ENCODE results near the gene RNGTT.
"Not testable (repeated sequence)": the region's sequence is repeated elsewhere in the genome, so short reads cannot be mapped to it uniquely, and the experiment has no call there.

RNGTT gene

GRCh38 chr6:88970301-88970700, 6.9 kb upstream of the RNGTT start:
- no peak for DNase-seq (ENCODE audit: low read depth)

- DNase-seq (ENCODE audit: low read depth) = not testable (repeated sequence)
Measured at GRCh38 chr6:88969255-88969654, 5.8 kb upstream of the RNGTT start.

GRCh38 chr6:88967891-88968290, 4.5 kb upstream of the RNGTT start:
- no peak for DNase-seq (ENCODE audit: low read depth)

- DNase-seq (ENCODE audit: low read depth) = no peak
Measured at GRCh38 chr6:88965691-88966090, 2.3 kb upstream of the RNGTT start.

DNA sequence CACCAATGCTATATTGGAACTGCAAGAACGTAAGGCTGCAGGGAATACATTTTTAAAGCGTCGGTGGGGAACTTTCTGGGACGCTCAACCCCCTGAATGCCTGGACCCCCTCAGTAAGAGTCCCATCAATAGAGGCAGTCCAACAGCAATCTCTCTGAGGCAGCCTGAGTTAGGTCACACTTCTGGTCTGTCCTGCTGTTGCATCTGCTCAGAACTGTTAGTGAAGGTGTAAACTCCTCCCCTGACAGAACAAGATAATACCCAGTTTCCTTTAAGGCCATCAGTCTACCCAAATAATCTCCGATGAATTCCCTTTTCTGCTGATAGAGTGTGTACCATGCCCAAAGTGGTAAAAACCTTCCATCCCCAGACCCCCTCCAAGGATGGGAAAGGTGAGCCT, 1.1 kb upstream of the RNGTT start:
- DNase-seq (ENCODE audit: low read depth) = no peak

DNA sequence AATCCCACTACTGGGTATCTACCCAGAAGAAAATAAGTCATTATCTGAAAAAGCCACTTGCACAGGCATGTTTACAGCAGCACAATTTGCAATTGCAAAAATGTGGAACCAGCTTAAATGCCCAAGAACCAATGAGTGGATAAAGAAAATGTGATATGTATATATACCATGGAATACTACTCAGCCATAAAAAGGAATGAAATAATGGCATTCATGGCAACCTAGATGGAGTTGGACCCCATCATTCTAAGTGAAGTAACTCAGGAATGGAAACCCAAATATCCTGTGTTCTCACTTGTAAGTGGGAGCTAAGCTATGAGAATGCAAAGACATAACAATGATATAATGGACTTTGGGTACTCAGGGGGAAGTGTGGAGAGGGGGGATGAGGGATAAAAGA, 4.6 kb downstream of the RNGTT start:
- DNase-seq (ENCODE audit: low read depth) = no peak

DNA sequence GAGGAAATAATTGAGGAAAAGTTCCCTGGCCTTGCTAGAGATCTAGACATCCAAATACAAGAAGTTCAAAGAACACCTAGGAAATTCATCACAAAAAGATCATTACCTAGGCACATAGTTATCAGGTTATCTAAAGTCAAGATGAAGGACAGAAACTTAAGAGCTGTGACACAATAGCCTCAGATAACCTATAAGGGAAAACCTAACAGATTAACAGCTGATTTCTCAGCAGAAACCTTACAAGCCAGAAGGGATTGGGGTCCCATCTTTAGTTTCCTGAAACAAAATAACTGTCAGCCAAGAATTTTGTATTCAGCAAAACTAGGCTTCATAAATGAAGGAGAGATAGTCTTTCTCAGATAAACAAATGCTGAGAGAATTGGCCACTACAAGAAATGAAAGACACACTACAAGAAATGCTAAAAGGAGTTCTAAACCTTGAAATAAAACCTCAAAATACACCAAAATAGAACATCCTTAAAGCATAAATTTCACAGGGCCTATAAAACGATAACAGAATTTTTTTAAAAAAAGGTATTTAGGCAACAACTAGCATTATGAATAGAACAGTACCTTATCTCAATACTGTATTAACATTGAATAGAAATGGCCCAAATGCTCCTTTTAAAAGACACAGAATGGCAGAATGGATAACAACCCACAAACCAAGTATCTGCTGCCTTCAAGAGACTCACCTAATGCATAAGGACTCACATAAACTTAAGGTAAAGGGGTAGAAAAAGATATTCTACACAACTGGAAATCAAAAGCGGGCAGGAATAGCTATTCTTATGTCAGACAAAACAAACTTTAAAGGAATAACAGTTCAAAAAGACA, 9.7 kb downstream of the RNGTT start:
- DNase-seq (ENCODE audit: low read depth) = no peak

- no peak for DNase-seq (ENCODE audit: low read depth)
Measured at GRCh38 chr6:88952065-88952704, 11.2 kb downstream of the RNGTT start.

DNA sequence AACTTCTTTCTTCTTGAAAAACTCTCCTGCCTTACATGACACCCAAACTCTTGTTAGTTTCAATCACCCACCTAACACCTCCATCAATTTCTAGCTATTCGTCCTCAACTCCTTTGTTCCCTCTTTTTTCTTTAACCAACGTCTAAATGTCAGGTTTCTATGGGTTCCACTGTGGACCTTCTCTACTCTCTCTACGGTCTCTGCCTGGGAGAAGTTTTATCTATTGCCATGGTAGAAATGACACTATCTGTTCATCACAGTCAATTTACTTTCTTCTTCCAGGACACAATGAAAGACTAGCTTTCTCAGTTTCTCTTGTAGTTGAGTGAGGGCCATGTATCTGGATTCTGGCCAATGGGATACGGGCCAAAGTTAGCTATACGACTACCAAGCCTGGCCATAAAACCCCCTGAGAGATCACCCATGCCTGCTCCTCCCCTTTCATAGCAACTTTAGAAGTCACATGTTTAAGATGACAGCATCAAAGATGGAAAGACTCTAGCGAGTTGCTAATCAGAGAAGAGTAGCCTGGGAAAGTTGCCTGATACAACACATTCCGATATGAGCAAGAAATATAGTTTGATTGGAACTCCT, 17.9 kb downstream of the RNGTT start:
- no peak for DNase-seq (ENCODE audit: low read depth)

DNA sequence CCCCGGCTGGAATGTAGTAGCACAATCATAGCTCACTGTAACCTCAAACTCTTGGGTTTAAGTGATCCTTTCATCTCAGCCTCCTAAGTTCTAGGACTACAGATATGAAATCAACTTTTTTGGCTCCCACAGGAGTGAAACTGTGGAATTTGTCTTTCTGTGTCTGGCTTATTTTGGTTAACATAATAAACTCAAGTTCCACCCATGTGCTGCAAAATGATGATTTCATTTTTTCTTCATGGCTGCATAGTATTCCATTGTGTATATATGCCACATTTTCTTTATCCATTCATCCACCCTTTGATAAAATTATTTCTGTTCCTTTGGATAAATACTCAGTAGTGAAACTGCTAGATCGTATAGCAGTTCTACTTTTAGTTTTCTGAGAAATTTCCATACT, 29.9 kb downstream of the RNGTT start:
- DNase-seq (ENCODE audit: low read depth) = no peak

GRCh38 chr6:88932019-88932418, 31.4 kb downstream of the RNGTT start:
- DNase-seq (ENCODE audit: low read depth) = not testable (repeated sequence)

DNA sequence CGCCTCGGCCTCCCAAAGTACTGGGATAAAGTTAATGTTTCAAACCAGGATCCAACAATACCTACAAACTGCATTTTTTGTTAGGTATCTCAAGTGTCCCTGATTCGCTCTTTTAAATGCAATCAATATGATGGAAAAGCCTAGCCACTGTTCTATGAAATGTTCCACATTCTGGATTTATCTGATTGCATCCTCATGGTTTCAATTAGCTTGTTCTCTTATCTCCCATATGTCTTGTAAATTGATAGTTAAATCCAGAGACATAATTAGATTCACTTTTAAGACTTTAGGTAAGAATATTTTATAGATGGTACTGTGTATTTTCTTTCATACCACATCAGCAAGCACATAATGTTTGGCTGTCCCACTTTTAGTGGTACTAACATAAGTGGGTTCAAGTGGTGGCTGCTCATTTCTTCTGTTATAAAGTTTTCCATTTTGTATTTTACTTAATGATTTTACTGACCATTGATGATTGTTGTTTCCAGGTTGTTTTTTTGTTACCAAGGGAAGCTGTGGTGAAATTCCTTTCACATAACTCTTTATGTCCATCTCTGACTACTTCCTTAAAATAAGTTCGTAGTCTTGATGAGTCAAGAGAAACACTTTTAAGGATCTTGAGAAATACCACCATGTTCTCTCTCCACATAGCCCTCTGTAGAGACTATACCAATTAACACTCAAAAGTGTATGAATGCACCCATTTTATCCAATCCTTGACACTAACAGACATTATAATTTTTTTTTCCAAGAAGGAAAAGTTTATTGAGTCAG, 40.5 kb downstream of the RNGTT start:
- no peak for DNase-seq (ENCODE audit: low read depth)

DNA sequence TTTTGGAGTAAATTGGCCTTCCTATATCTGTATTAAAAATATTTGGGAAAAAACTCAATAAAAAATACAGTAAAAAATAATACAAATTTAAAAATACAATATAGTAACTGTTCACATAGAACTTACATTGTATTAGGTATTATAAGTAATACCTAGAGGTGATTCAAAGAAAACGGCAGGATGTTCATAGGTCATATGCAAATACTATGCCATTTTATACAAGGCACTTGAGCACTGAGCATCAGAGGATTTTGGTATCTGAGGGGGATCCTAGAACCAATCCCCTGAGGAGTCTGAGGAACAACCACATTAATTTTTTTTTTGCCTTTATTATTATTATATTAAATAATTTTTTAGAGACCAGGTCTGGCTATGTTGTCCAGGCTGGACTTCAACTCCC, 41.7 kb downstream of the RNGTT start:
- DNase-seq (ENCODE audit: low read depth) = no peak

GRCh38 chr6:88920774-88921733, 42.4 kb downstream of the RNGTT start:
- no peak for DNase-seq (ENCODE audit: low read depth)

DNA sequence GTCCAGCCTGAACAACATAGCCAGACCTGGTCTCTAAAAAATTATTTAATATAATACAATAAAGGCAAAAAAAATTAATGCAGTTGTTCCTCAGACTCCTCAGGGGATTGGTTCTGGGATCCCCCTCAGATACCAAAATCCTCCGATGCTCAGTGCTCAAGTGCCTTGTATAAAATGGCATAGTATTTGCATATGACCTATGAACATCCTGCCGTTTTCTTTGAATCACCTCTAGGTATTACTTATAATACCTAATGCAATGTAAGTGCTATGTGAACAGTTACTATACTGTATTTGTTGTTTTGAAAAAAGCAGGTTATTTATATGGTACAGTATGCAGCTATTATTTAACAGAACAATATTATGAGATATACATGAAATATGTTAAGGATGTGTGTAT, 43.3 kb downstream of the RNGTT start:
- no peak for DNase-seq (ENCODE audit: low read depth)

DNA sequence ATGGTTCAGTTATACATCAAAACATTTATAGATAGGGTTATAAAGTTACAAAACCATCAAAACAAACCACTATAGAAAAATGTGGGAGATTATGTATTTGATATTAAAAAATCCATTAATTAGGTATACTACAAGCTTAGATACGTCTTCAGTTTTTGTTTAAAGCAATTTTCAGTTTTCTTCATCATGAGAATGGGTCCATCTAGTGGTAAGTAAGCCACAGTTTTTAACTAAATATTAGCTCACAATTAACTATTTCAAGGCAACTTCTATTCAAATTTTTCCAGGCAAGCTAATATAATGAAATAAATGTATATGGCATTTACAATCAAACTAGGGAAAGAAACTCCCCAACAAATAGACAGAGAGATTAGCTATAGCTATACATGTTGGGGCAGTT, 44.4 kb downstream of the RNGTT start:
- DNase-seq (ENCODE audit: low read depth) = no peak

- no peak for DNase-seq (ENCODE audit: low read depth)
Measured at GRCh38 chr6:88916615-88917208, 46.7 kb downstream of the RNGTT start.

GRCh38 chr6:88914895-88915598, 48.4 kb downstream of the RNGTT start:
- DNase-seq (ENCODE audit: low read depth) = no peak

GRCh38 chr6:88914180-88914579, 49.2 kb downstream of the RNGTT start:
- no peak for DNase-seq (ENCODE audit: low read depth)

DNA sequence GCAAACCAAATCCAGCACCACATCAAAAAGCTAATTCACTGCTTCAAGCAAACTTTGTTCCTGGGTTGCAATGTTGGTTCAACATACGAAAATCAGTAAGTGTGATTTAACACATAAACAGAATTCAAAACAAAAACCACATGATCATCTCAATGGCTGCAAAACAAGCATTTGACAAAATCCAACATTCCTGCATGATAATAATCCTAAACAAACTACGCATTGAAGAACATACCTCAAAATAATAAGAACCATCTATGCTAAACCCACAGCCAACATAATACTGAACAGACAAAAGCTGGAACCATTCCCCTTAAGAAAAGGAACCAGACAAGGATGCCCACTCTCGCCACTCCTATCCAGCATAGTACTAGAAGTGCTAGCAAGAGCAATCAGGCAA, 49.9 kb downstream of the RNGTT start:
- no peak for DNase-seq (ENCODE audit: low read depth)

All from stimulated activated CD8-positive, alpha-beta memory T cell treated with anti-CD3 and anti-CD28 coated beads, Interleukin-7, amount 100 ng/mL, for 24 hours (primary cell).